Measurements from ENCODE around the gene CREBL2. TPM values are rescaled to one million over a fixed set of nuclear protein-coding genes. Genes with fewer than 3 reads are reported as not detected.

CREBL2 gene
- total RNA-seq, 1 donor from 2014 or later = 31.9 TPM

- DNase-seq = no peak
- TF ChIP-seq CTCF (IDR thresholded peaks at IDR 0.05; ENCODE audit: partially characterized antibody, unreplicated experiment) = no peak
- Mint-ChIP-seq H3K9me3 (ENCODE audit: unreplicated experiment) (peaks cover 4% of the 10 kb centered on the region), H3K27me3 (ENCODE audit: unreplicated experiment) (no peaks in the 10 kb centered on the region), H3K27ac (ENCODE audit: unreplicated experiment) (no peak overlapping the region), H3K4me1 (ENCODE audit: low read depth, unreplicated experiment) (peaks cover 3% of the 10 kb centered on the region), H3K4me3 (ENCODE audit: unreplicated experiment) (no peak overlapping the region), H3K36me3 (ENCODE audit: unreplicated experiment) (peaks cover 15% of the 10 kb centered on the region)
These were observed 12.9 kb downstream of the CREBL2 start for GRCh38 chr12:12624498-12624992.

- Mint-ChIP-seq H3K27me3 (ENCODE audit: unreplicated experiment) (no peaks in the 10 kb centered on the region), H3K36me3 (ENCODE audit: unreplicated experiment) (peaks cover 9% of the 10 kb centered on the region), H3K4me1 (ENCODE audit: low read depth, unreplicated experiment) (peaks cover 10% of the 10 kb centered on the region), H3K9me3 (ENCODE audit: unreplicated experiment) (no peaks in the 10 kb centered on the region), H3K4me3 (ENCODE audit: unreplicated experiment) (no peak overlapping the region), H3K27ac (ENCODE audit: unreplicated experiment) (no peak overlapping the region)
- TF ChIP-seq CTCF (IDR thresholded peaks at IDR 0.05; ENCODE audit: partially characterized antibody, unreplicated experiment) = no peak
- no peak for DNase-seq
These were observed 14.8 kb downstream of the CREBL2 start for GRCh38 chr12:12626471-12626870.

- no peak for TF ChIP-seq CTCF (IDR thresholded peaks at IDR 0.05; ENCODE audit: partially characterized antibody, unreplicated experiment)
- H3K27ac Mint-ChIP-seq (ENCODE audit: unreplicated experiment) = no peak overlapping the region
- DNase-seq = no peak
- H3K9me3 Mint-ChIP-seq (ENCODE audit: unreplicated experiment) = no peaks in the 10 kb centered on the region
- peaks cover 9% of the 10 kb centered on the region for H3K36me3 Mint-ChIP-seq (ENCODE audit: unreplicated experiment)
- no peak overlapping the region for H3K4me3 Mint-ChIP-seq (ENCODE audit: unreplicated experiment)
- H3K4me1 Mint-ChIP-seq (ENCODE audit: low read depth, unreplicated experiment) = peaks cover 10% of the 10 kb centered on the region
- no peaks in the 10 kb centered on the region for H3K27me3 Mint-ChIP-seq (ENCODE audit: unreplicated experiment)
These were observed 15.7 kb downstream of the CREBL2 start for GRCh38 chr12:12627308-12627827.

GRCh38 chr12:12628013-12628412, 16.3 kb downstream of the CREBL2 start:
- Mint-ChIP-seq H3K9me3 (ENCODE audit: unreplicated experiment) (no peaks in the 10 kb centered on the region), H3K4me3 (ENCODE audit: unreplicated experiment) (no peak overlapping the region), H3K27me3 (ENCODE audit: unreplicated experiment) (no peaks in the 10 kb centered on the region), H3K4me1 (ENCODE audit: low read depth, unreplicated experiment) (peaks cover 10% of the 10 kb centered on the region), H3K27ac (ENCODE audit: unreplicated experiment) (no peak overlapping the region), H3K36me3 (ENCODE audit: unreplicated experiment) (peaks cover 8% of the 10 kb centered on the region)
- TF ChIP-seq CTCF (IDR thresholded peaks at IDR 0.05; ENCODE audit: partially characterized antibody, unreplicated experiment) = no peak
- DNase-seq = no peak

GRCh38 chr12:12630850-12631249, 19.2 kb downstream of the CREBL2 start:
- peaks cover 10% of the 10 kb centered on the region for H3K4me1 Mint-ChIP-seq (ENCODE audit: low read depth, unreplicated experiment)
- TF ChIP-seq CTCF (IDR thresholded peaks at IDR 0.05; ENCODE audit: partially characterized antibody, unreplicated experiment) = no peak
- H3K9me3 Mint-ChIP-seq (ENCODE audit: unreplicated experiment) = no peaks in the 10 kb centered on the region
- no peaks in the 10 kb centered on the region for H3K36me3 Mint-ChIP-seq (ENCODE audit: unreplicated experiment)
- no peak overlapping the region for H3K27ac Mint-ChIP-seq (ENCODE audit: unreplicated experiment)
- H3K4me3 Mint-ChIP-seq (ENCODE audit: unreplicated experiment) = no peak overlapping the region
- DNase-seq = no peak
- no peaks in the 10 kb centered on the region for H3K27me3 Mint-ChIP-seq (ENCODE audit: unreplicated experiment)

Measured in glutamatergic neuron (in vitro differentiated cells).